Osteoblast (primary cell): ENCODE results near the gene KRTAP5-10. TPM values are rescaled to one million over a fixed set of nuclear protein-coding genes. Genes with fewer than 3 reads are reported as not detected.
"Not testable (repeated sequence)": the region's sequence is repeated elsewhere in the genome, so short reads cannot be mapped to it uniquely, and the experiment has no call there.

ENCODE experiments used
- DNase-seq: peaks from one replicate; pipeline ENCODE4 v3.0.0; 2011; ENCODE audit warnings: low spot score, mixed read lengths; ENCODE audit not compliant: insufficient read length; ENCODE audit errors: missing footprints
- H2AFZ ChIP-seq: 2 replicates; pipeline ENCODE4 v1.6.0; 2011; ENCODE audit warnings: mild to moderate bottlenecking, low read length
- H3K27ac ChIP-seq: 2 replicates; pipeline ENCODE4 v1.5.1; 2011; ENCODE audit warnings: mild to moderate bottlenecking, low read depth, low read length, moderate library complexity
- H3K27me3 ChIP-seq: 2 replicates; pipeline ENCODE4 v1.6.0; 2012; ENCODE audit warnings: mild to moderate bottlenecking, control low read depth, inconsistent platforms, low read length, moderate library complexity; ENCODE audit not compliant: insufficient read depth
- H3K36me3 ChIP-seq: 2 replicates; pipeline ENCODE4 v1.5.1; 2011; ENCODE audit warnings: mild to moderate bottlenecking, low read length, control low read depth, moderate library complexity; ENCODE audit not compliant: insufficient read depth
- H3K4me1 ChIP-seq: 2 replicates; pipeline ENCODE4 v1.5.1; 2011; ENCODE audit warnings: mild to moderate bottlenecking, low read length, control low read depth, moderate library complexity; ENCODE audit not compliant: insufficient read depth
- H3K4me2 ChIP-seq: 2 replicates; pipeline ENCODE4 v1.6.0; 2011; ENCODE audit warnings: mild to moderate bottlenecking, low read length; ENCODE audit not compliant: insufficient read depth
- H3K4me3 ChIP-seq: fragments of 200-600 bp; sonication (generic); 3 replicates; pipeline ENCODE4 v1.5.1; 2012; ENCODE audit warnings: mild to moderate bottlenecking, low read length, inconsistent platforms; ENCODE audit not compliant: insufficient read depth
- H3K79me2 ChIP-seq: 2 replicates; pipeline ENCODE4 v1.6.0; 2012; ENCODE audit warnings: mild to moderate bottlenecking, low read length, control low read depth, inconsistent platforms; ENCODE audit not compliant: insufficient read depth
- H3K9me3 ChIP-seq: 2 replicates; pipeline ENCODE4 v1.5.1; 2011; ENCODE audit warnings: low read depth, low read length, control low read depth
- H4K20me1 ChIP-seq: 2 replicates; pipeline ENCODE4 v1.6.0; 2012; ENCODE audit warnings: mild to moderate bottlenecking, low read length, control low read depth; ENCODE audit not compliant: insufficient read depth
- total RNA-seq: library from RNA; depleted of rRNA; stranded (reverse); fragments of >200 nt; gene quantifications from 2 replicates; pipeline ENCODE4 v1.2.3, GENCODE V29; 2012
- TF ChIP-seq, protein P1 (sequence below): IDR thresholded peaks from 2 replicates; pipeline ENCODE4 v1.5.1; 2011; ENCODE audit warnings: mild to moderate bottlenecking, low read depth, low read length, moderate library complexity; ENCODE audit errors: extremely low read depth

The KRTAP5-10 gene
- total RNA-seq, 1 donor, result 0.36 TPM

DNA sequence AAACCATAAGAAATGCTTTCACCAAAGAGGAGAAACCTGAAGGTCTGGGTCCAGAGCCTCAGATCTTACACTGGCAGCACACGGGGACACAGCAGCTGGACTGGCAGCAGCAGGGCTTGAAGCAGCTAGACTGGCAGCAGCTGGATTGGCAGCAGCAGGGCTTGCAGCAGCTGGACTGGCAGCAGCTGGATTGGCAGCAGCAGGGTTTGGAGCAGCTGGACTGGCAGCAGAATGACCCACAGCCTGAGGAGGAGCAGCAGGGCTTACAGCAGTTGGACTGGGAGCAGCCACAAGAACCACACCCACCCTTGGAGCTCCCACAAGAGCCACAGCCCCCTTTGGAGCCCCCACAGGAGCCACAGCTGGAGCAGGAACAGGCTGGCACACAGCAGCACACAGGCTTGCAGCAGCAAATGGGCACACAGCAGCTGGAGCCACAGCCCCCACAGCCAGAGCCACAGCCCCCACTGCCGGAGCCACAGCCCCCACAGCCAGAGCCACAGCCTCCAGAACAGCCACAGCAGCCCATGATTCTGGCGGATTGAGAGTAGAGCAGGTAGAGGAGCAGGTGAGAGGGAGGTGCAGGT lies 17.0 kb downstream of the KRTAP5-10 start, which contains the start of gene KRTAP5-11:
Gene KRTAP5-11 (minus strand): TSS at position 567 of the 587 bp plus-strand sequence. CDS start 38 bp downstream, at position 529.
- no peaks in the 10 kb centered on the region for H4K20me1 ChIP-seq
- no peak within 1 kb of the TSS for H2AFZ ChIP-seq
- H3K4me2 ChIP-seq, result no peak within 1 kb of the TSS
- no peaks in the 10 kb centered on the region for H3K79me2 ChIP-seq
- no peaks in the 10 kb centered on the region for H3K4me1 ChIP-seq
- no peak for DNase-seq
- no peaks in the 10 kb centered on the region for H3K9me3 ChIP-seq
- no peaks in the 10 kb centered on the region for H3K36me3 ChIP-seq
- H3K27ac ChIP-seq, result no peak within 1 kb of the TSS
- TF ChIP-seq, protein P1, sequence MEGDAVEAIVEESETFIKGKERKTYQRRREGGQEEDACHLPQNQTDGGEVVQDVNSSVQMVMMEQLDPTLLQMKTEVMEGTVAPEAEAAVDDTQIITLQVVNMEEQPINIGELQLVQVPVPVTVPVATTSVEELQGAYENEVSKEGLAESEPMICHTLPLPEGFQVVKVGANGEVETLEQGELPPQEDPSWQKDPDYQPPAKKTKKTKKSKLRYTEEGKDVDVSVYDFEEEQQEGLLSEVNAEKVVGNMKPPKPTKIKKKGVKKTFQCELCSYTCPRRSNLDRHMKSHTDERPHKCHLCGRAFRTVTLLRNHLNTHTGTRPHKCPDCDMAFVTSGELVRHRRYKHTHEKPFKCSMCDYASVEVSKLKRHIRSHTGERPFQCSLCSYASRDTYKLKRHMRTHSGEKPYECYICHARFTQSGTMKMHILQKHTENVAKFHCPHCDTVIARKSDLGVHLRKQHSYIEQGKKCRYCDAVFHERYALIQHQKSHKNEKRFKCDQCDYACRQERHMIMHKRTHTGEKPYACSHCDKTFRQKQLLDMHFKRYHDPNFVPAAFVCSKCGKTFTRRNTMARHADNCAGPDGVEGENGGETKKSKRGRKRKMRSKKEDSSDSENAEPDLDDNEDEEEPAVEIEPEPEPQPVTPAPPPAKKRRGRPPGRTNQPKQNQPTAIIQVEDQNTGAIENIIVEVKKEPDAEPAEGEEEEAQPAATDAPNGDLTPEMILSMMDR, result no peak
- peaks cover 9% of the 10 kb centered on the region for H3K27me3 ChIP-seq
- no peak within 1 kb of the TSS for H3K4me3 ChIP-seq

DNA sequence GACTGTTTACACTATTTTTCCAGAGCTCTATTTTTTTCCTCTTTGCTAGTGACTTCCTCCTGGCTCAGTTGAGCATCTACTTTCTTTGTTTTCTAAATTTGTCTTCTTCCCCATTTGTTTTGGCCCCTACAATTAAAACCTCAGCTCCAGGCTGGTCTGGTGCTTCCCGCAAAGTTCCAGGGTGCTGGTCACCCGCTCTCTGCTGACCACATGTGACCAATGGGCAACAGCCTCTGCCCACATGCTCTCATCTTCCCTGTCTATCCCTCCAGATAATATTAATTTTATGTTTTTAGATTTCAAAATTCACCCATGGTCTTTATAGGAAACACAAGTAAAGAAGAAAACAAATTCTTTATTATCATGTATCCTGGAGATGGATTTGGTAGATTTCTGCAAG lies 17.6 kb downstream of the KRTAP5-10 start:
- H3K27me3 ChIP-seq, H3K4me2 ChIP-seq, H3K4me1 ChIP-seq, H3K4me3 ChIP-seq, H3K27ac ChIP-seq, H2AFZ ChIP-seq, H3K9me3 ChIP-seq, H4K20me1 ChIP-seq, H3K36me3 ChIP-seq, H3K79me2 ChIP-seq: not testable (repeated sequence)
- peak; percentile 34 for DNase-seq

DNA sequence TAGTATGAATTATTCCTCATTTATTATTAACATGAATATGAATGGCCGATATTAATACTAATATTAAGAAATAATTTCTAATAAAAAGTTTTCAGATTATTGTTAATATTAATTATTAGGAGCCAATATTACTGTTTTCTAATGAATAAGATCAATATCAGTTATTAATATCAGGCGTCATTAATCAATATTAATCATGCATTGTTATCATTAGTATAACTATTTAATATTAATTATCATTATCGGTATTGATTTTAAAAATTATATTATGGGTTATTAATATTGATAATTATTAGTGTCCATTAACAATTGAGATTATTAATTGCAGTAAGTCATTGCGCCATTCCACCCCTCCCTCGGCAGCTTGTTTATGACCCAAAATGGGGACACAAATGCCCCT lies 20.3 kb downstream of the KRTAP5-10 start:
- not testable (repeated sequence) for H3K4me2 ChIP-seq, H3K4me3 ChIP-seq, H3K27me3 ChIP-seq, DNase-seq, H2AFZ ChIP-seq, H3K9me3 ChIP-seq, H3K36me3 ChIP-seq, H3K79me2 ChIP-seq, H3K4me1 ChIP-seq, H3K27ac ChIP-seq, H4K20me1 ChIP-seq

DNA sequence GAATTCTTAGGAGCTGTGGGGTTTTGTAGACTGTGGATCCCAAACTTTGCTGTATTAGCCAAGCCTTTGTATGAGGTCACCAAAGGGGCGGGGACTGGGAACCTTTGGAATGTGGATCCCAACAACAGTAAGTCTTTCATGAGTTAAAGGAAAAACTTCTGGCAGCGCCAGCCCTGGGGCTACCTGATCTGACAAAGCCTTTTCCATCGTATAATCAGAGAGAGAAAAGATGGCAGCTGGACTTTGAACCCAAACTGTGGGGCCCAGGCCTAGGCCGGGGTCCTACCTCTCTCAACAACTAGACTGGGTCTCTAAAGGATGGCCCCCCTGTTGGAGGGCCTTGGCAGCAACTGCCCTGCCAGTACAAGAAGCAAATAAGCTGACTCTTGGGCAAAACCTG lies 23.0 kb downstream of the KRTAP5-10 start:
- H3K36me3 ChIP-seq, H3K79me2 ChIP-seq, H3K27me3 ChIP-seq, H2AFZ ChIP-seq, H3K4me2 ChIP-seq, H3K4me1 ChIP-seq, H3K4me3 ChIP-seq, H4K20me1 ChIP-seq, H3K27ac ChIP-seq, DNase-seq, H3K9me3 ChIP-seq: not testable (repeated sequence)

DNA sequence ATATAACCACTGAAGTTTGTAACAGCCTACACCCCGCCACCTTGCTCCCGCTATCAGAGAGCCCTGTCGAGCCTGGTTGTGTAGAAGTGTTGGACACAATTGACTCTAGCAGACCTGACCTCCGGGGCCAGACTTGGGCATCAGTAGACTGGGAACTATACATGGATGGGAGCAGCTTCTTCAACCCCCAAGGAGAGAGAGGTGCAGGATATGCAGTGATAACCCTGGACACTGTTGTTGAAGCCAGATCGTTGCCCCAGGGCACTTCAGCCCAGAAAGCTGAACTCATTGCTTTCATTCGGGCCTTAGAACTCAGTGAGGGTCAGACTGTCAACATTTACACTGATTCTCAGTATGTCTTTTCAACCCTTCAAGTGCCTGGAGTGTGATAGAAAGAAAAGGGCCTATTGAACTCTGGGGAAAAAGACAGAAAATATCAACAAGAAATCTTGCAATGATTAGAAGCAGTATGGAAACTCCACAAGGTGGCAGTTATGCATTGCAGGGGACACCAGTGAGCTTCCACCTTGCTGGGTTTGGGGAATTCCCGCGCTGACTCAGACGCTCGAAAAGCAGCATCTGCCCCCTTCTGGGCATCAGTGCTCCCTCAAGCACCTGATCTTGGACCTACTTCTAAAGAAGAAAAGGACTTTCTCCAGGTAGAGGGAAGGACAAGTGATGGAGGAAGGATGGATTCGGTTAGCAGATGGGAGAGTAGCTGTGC lies 23.6 kb downstream of the KRTAP5-10 start:
- H3K4me3 ChIP-seq, H3K4me1 ChIP-seq, H3K27ac ChIP-seq, H2AFZ ChIP-seq, H3K79me2 ChIP-seq, H4K20me1 ChIP-seq, H3K9me3 ChIP-seq, DNase-seq, H3K4me2 ChIP-seq, H3K36me3 ChIP-seq, H3K27me3 ChIP-seq: not testable (repeated sequence)

DNA sequence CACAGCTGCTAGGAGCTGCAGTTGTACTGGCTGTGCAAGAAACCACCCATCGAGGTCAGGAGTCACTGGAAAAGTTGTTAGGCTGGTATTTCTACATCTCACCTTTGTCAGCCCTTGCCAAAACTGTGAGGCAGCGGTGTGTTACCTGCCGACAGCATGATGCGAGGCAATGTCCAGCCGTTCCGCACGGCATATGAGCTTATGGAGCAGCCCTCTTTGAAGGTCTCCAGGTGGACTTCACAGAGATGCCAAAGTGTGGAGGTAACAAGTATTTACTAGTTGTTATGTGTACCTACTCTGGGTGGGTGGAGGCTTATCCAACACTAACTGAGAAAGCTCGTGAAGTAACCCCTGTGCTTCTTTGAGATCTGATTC lies 24.2 kb downstream of the KRTAP5-10 start:
- H3K4me1 ChIP-seq, H3K79me2 ChIP-seq, H3K27ac ChIP-seq, H3K4me3 ChIP-seq, DNase-seq, H3K36me3 ChIP-seq, H3K9me3 ChIP-seq, H2AFZ ChIP-seq, H4K20me1 ChIP-seq, H3K27me3 ChIP-seq, H3K4me2 ChIP-seq: not testable (repeated sequence)

DNA sequence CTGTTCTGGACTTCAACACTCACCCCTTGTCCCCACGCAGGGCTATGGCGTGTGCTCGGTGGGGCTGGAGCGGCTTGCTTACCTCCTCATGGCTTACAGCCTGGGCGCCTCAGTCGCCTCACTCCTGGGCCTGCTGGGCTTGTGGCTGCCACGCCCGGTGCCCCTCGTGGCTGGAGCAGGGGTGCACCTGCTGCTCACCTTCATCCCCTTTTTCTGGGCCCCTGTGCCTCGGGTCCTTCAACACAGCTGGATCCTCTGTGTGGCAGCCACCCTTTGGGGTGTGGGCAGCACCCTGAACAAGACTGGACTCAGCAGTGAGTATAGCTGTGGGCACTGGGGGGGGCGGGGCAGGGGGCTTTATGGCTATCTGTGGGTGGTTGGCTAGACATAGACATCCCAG lies 37.9 kb downstream of the KRTAP5-10 start:
- H3K27ac ChIP-seq, H3K9me3 ChIP-seq, H3K36me3 ChIP-seq, H3K4me2 ChIP-seq, H3K4me1 ChIP-seq, H4K20me1 ChIP-seq, H2AFZ ChIP-seq, H3K4me3 ChIP-seq, H3K27me3 ChIP-seq, H3K79me2 ChIP-seq: not testable (repeated sequence)
- DNase-seq, result peak; percentile 31
